Glomerular visceral epithelial cell (primary cell): Measurements from ENCODE around the gene SNRPA1.
"Not testable (repeated sequence)": the region's sequence is repeated elsewhere in the genome, so short reads cannot be mapped to it uniquely, and the experiment has no call there.

Source experiments
- DNase-seq: peaks from one replicate; pipeline ENCODE4 v3.0.0-alpha.2; 2016; ENCODE audit errors: extremely low spot score

Gene SNRPA1

DNA sequence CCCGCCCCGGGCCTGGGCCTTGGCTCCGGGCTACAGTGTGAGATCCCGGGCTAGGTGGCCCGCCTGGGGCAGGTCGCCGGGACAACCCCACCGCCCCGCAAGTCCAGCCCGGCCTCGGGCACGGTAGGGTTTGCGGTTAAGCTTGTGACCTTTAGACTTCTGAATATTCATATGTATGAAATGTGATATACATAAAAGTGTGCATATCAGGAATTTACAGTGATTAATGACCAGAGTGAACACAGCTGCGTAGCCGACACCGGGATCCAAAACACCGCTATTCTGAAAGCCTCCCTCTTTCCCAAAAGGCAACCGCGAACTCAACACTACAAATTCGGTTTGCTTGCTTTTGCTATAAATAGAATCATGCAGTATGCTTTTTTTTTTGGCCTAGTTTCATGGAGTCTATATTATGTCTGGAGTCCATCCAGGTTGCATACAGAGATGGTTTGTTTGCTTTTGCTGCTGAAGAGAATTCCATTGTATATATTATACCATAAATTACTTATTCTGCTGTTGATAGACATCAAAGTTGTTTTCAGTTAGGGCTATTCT lies 636 bp upstream of the SNRPA1 start:
- DNase-seq: no peak

DNA sequence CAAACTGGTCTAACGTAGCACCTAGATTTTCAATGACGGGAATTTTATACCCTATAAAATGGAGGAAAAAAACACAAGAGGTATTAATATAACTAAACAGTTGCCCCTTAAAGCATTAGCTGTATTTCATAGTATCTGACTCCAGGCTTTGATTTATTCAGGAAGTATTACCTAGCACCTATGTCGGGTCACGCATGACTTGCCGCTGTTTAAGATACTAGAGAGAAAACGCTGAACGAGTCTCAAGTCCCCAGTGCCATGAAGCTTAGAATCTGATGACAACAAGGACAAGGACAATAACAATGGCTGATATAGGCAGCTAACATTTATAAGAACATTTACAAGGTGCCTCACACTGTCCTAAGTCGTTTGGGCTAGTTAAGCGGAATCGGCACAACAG lies 1.9 kb downstream of the SNRPA1 start:
- no peak for DNase-seq

DNA sequence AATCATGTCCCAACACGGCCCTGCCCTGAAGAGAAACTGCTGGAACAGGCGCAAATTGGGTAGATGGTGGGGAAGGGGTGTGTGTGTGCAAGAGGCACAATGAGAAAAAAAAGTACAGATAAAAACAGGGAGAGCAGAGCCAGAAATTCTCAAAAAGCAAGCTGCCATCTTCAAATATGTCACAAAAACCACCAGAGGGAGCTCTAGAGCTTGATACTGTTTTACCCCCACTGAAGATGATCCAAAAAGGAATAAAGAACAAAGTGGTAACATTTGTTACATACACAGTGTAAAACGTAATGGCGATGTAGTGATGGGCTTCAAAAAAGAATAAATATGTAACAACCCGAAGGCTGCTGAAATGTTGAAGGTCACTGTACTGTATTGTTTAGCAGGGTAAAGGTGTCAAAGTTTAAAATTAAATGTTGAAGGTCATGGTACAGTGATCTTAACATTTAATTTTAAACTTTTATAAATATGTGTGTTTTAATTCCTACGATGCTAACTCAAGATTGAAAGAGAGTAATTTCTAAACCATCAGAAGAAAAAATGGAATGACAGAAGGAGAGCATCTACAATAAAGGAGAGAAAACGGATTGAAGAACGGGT lies 6.0 kb downstream of the SNRPA1 start:
- DNase-seq: peak; percentile 49

DNA sequence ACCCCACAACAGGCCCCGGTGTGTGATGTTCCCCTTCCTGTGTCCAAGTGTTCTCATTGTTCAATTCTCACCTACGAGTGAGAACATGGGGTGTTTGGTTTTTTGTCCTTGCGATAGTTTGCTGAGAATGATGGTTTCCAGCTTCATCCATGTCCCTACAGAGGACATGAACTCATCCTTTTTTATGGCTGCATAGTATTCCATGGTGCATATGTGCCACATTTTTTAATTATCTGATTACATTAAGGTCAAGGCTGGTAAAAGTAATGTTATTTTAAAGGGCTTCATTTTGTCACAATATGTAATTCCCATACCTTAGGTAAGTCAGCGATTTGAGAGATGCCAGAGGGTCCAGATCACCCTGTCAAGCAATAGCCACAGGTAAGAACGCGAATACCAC lies 7.7 kb downstream of the SNRPA1 start:
- not testable (repeated sequence) for DNase-seq

DNA sequence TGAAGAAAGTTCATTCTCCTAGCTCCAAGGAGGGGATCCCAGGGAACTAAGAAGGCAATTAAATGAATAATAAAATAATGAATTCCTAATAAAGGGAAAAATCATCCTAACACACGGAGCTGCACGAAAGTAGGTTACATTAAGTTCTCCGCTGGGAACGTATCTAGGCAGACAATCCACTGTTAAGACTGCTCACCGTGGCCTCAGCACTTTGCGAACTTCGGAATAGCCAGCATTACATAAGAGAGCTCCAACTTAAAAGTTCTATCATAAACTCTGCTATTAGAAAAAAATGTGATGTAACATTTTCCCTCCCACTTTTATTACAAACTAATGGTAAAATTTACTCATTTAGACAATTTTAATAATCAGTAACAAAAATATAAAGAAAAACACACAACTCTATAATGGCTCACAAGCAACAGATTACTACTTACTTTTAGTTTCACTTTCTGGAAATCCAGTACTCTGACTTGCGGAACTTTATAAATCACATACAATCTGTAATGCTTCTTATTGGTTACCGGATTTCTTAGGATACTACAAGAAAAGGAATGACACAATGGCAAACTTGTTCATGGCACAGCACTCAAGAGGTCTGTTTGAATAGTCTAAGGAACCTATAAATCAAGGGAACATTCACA lies 8.5 kb downstream of the SNRPA1 start:
- no peak for DNase-seq

DNA sequence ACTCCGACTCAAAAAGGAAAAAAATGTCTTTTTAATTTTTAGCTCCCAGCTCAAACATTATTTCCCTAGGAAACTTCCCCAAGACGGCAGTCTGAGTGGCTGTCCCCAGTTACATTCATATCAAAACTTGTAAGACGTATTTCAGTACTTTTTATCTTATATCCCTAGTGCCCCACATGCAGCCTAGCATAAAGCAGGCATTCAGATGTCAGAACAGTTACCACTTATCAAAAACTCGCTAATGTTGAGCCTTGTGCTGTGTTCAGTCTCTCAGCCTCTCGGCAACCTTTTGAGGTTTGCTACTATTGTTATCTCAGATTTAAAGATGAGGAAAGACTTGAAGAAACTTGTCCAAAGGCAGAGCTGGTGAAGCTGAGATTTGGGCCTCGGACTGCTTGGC lies 11.1 kb downstream of the SNRPA1 start:
- DNase-seq: no peak

DNA sequence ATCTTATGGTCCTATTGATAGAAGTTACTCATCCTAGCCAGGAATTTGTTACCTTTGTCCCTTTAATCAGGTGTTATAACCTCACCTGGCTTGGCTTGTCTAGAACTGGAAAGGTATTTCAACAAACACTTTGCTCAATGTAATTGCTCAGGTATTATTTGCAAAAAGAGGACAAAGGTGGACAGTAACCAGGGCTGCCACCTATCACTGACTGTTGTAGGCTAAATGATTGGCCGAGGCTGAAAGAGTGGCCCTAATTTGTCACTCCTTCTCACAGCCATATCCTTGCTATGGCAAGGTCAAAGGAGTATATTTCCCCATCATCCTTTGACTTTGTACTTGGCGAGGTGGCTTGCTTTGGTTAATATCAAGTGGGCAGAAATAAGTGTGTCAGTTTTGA lies 15.0 kb downstream of the SNRPA1 start:
- DNase-seq: no peak

DNA sequence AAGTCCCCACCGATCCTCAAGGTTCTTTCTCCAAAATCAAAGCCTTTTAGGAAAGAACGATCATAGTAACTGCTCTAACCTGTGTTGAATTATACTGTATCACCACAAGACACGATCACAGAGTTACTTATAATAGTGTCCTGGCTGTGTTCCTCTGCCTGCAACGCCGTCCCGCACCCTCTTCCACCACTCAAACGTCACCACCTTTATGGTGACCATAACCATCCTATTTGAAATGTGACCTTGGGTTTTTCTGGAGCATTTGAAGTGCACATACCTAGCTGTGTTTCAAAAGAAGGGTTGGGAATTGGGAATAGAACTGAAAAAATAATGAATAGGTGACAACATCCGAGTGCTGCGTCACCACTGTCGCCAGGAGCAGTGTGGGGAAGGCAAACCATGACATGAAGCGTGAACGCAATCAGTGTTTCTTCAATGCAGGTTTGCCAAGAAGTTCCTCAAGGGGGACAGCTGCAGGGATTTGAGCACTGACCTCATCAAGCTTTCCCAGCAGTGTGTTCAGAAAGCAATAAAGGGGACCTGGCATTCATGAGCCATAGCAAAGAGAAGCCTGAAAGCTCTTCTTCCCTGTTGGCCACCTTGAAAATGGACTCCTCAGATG lies 17.0 kb downstream of the SNRPA1 start:
- no peak for DNase-seq

DNA sequence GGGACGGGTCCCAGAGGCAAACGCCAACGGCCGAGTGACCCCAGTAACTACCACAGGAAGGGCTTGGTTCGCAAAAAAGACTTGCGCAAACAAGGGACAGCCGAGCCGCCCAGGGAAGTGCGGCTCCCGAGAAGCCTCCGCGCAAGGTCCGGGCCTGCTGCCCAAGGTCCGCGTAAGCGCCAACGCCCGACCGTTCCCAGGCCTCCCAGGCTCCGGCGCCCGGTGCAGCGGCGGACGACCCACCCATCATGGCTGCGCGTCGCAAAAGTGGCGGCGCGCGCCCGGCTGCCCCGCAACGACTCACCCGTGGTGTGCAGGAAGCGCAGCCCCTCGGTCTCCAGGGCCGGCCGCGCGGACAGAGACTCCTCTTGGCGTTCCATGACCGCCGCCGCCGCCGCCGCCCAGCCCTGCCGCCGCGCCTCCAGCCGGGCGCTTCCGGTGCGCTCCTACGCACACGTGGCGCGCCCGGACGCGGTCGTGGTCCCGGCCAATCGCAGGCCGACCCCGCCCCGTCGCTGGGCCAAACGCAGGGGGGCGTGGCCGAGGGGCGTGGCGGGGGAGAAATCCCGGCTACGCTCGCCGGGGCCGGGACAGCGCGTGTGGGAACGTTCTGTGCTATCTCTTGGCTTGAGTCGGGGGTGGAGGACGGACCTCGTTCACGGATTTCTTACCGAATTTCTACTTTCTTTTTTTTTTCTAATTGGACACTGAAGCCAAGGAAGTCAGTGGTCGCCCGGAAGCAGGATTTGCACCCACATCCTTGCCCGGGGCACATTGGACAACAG lies 17.8 kb downstream of the SNRPA1 start, which contains the start of gene SELENOS:
TSS of gene SELENOS (minus strand) at position 448 of the 785 bp plus-strand sequence. CDS start at position 380, 68 bp downstream.
- DNase-seq: peak; percentile 90

DNA sequence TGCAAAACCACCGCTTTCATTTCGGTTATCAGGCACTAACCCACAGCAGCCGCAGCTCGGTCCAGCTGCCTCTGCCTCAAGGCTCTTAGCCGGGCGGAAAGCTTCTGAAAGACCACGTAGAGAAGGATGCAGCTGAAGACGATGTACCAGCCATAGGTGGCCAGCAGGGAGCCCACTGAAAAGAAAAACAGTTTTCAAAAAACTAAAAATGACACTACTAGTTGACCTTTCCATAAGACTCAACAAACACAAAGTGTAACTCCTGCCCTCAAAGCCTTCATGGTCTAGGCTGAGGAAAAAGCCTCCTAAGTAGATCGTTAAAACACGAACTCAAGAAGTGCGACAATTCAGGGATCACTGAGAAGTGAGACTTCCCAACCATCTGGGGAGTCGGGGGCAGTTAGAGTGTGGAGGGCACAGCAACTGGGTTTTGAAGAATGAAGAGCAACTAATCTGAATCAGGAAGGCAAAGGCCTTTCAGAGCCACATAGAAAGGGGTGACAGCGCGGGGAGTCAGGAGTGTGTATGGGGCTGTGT lies 18.5 kb downstream of the SNRPA1 start:
- DNase-seq: peak; percentile 37

DNA sequence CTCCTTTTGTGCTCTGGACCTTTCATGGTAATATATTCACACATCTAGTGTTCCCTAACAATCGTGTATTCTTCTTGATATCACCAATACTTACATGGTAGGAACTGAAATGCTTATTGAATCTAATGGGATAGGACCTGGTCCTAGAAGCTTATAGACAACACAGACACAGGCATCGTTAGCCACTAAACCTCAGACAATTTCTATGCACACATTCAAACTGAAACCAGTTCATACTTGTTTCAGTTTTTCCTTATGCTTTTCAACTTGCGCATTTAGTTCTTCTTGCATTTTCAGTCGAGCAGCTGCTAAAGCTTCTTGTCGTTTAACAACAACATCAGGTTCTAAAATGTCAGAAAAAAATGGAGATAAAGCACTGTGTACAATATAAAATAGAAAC lies 20.0 kb downstream of the SNRPA1 start:
- DNase-seq: no peak

DNA sequence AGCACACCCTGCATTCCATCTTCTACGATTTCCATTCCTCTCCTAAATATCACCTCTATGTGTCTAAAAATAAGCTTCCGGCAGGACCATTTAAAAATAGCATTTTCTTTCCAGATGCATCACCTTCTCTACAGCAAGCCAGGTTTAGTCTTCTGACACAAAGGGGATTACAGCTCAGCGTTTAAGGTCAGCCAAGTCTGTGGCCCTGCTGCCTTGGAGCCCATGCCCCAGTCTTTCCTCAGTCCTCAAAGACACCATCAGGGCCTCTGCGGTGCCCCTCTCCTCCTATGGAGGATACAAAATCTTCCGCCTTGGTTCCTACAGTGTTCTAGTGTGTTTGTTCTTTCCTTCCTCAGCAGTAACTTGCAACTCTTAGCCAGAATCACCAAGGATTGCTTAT lies 21.5 kb downstream of the SNRPA1 start:
- DNase-seq: no peak

DNA sequence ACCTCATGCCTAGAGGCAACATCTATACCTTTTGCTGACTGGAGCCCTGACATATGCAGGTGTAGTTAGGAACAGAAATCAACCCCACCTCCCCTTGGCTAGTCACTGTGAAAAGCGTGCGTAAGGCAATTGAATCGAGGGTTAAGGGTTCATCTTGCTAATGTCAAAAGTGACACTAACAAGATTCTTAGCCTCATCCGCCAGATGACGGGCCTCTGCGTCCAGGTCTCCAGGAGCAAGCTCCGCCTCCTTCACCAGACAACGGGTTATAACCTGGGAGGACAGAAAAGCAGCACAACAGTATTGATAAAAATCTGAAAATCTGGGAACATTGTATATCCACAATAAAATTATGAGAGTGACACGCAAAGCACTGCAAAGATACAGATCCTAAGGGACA lies 22.5 kb downstream of the SNRPA1 start:
- no peak for DNase-seq

DNA sequence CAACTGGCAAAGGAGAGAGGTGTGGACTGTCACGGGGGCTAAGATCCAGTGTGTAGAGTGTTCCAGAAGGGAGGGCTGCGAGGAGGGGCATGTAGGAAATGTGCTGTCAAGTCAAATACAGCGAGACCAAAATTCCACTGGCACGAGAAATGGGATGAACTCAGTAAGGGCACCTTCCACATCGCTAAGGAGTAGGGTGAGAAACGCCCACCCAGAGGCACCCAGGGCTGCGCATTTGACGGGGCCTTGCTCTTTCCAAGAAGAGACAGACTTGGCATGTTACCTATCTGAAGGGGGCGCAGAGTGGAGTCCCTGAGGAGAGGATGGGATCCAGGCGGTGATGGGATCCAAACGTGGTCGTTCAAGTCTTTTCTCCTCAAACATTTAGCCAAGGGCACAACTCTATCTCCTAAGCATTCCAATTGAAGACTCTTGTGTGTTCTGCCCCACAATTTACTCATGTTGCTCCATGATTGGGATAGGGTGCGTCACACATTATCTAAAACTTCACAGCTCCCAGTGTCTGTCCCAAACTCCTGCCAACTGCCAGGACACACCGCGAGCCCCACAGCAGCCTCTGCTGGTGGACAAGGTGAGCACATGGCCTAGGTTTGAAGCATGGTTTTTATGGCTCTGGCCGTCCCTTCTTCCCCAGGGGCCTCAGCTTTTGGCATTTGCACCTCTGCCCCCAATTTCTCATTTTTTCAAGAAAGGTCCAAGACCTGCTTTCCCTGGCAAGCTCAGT lies 25.4 kb downstream of the SNRPA1 start:
- DNase-seq: no peak

DNA sequence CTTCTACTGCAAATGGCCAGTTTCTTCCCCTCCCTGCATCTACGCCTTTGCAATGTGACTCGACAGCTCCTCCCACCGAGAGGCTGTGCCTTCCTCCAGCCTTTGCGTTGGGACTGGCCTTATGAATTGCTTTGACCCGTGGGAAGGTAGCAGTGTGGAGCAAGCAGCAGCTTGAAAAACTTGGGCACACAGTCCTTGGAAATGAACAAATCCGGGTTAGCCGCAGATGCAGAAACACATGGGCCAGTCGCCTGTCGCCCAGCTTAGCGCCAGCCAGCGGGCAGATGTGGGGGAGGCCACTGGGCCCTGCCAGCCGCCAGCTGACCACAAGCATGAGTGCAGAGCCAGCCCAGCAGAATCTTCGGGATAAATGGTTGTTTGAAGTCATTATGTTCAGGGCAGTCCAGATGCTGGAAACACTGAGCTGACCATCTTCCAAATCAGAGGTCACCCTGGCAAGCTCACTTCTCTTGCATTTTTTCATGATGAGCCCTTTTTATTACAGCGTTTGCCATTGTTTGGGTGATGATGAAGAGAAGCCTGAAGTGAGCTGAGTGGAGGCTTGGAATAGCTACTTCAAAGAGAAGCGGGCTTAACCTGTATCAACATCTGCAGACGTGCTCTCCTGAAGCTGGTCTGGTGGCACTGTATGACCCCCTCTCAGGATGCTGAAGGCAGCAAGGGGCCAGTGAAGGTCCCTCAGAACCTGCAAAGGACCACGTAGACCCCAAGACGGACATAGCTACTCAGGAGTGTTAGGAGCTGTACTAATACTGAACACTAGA lies 27.5 kb downstream of the SNRPA1 start:
- DNase-seq: peak; percentile 33

DNA sequence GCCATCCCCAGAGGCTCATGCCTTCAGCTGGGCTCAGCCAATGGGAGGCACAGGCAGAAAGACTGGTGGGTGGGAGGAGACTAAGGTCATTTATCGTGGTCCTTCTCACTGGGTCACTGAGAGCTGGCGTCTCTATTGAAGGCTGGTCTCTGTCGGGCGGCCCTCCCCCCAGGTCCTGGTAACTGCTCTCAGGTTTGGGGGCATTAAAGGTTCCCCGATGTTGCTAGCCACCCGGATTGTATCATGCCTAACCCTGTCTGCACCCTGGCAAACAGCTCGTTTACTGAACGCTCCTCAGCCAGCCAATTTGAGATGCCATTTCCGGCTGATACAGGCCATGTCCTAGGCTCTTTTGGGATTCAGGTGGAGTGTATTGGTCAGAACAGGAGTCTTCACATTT lies 28.3 kb downstream of the SNRPA1 start:
- DNase-seq: no peak

DNA sequence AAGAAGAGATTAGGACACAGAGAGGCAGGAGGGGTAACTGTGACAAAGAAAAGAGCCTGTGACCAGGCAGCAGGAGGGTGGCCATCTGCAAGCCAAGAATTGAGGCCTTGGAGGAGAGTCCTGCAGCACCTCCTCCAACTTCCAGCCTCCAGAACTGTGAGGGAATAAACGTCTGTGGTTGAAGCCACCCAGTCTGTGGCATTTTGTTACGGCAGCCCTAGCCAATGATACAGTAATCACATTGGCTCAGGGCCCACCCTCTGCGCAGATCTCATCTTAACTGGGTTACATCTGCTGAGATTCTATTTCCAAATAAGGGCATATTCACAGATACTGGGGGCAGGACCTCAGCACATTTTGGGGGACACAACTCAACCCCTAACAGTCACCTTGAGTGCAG lies 29.0 kb downstream of the SNRPA1 start:
- no peak for DNase-seq

DNA sequence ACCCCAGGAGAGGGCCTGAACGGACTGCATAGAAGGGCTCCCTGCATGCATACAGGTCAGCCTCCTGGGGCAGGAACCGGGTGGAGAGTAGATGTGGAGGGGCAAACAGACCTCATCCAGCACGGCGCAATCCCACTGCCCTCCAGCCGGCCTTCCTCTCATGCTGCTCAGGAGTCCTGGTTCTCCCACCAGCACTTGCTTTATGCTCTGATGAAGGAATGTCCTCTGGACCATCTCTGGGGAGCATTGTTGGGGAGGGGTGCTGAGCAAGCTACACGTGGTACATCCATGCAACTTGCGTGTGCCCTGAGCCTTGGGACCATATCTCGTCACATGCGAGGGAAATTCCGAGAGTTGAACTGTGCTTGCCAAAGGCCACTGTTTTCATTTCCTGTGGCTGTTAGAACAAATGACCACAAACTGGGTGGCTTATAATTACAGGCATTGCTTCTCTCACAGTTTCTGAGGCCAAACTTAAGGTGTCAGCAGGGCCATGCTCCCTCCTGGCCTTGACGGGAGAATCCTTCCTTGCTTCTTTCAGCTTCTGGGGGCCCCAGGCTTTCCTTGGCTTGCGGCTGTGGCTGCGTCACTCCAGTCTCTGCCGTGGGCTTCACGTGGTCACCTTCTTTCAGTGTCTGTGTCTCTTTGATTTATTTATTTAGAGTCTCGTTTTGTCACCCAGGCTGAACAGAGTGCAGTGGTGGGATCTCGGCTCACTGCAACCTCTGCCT lies 30.0 kb downstream of the SNRPA1 start:
- no peak for DNase-seq

DNA sequence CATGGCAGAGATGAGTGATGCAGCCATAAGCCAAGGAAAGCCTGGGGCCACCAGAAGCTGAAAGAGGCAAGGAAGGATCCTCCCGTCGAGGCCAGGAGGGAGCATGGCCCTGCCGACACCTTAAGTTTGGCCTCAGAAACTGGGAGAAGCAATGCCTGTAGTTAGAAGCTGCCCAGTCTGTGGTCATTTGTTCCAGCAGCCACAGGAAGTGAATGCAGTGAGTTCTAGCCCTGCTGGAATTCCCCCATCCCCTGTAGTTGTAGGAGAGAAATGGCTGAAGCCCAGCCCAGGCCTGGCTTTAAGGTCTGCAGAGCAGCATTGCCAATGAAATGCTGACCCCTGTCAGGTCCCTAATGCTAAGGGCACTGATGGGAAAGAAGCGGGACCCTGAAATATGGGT lies 31.0 kb downstream of the SNRPA1 start:
- DNase-seq: peak; percentile 26

DNA sequence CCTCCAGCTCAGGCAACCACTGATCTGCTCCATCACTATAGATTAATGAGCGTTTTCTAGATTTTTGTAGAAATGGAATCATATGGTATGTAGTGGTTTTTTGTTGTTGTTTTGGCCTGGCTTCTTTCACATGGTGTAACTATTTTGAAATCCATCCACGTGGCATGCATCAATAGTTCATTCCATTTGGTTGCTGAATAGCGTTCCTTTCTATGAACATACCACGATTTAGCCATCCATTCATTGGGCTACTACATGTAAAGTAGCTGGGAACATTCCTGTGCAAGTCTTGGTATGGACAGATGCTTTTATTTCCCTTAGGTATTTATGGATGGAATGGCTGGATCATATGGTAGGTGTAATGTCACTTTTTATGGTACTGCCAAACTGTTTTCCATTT lies 32.5 kb downstream of the SNRPA1 start:
- no peak for DNase-seq
